ENCODE measurements around the gene GPR141.

The GPR141 gene

DNA sequence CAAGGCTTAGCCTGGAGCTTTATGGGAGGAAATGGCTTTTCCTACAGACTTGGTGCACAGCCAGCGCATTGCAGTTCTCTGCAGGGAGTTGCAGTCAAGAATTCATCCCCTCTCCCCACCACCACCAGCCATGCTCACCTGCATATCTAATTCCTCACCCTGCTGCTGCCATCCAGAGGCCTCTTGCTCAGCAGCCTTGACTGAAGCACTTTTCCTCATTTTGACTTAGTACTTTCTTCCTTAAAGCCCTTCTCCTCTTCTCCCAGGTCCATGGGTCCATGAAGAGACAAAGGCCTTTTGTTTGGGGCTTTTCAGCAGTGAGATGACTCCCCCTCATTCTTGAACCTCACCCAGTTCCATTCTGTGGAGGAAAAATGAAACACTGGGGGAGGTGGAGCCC is 39.7 kb upstream of the GPR141 start:
- no peaks in the 10 kb centered on the region for H3K36me3 ChIP-seq (replicated peaks; ENCODE audit: insufficient read depth, low read length)
- peaks cover 7% of the 10 kb centered on the region; the same call in 1 of the 2 replicates for H3F3A ChIP-seq (ENCODE audit: insufficient read depth, low read length)
- H3K9me2 ChIP-seq (replicated peaks; ENCODE audit: insufficient read depth, low read length): no peaks in the 10 kb centered on the region
- no peaks in the 10 kb centered on the region for H3K4me1 ChIP-seq (ENCODE audit: low read length)
- H2AFZ ChIP-seq (ENCODE audit: low read length): 0 out of 2 replicates have a peak overlapping the region, but pooled peaks have one; percentile 29
- H3K9ac ChIP-seq (ENCODE audit: low read length): no peak overlapping the region
- H4K20me1 ChIP-seq (ENCODE audit: insufficient read depth, low read length): no peaks in the 10 kb centered on the region
- no peak overlapping the region for H3K27ac ChIP-seq (ENCODE audit: low read length)
- H3K9me3 ChIP-seq (replicated peaks; ENCODE audit: insufficient read depth, low read length): no peaks in the 10 kb centered on the region
- no peak overlapping the region for H3K4me2 ChIP-seq (ENCODE audit: low read depth, low read length)
- H3K4me3 ChIP-seq (ENCODE audit: low read length): no peak overlapping the region
- no peak for DNase-seq
- TF ChIP-seq, protein P1, sequence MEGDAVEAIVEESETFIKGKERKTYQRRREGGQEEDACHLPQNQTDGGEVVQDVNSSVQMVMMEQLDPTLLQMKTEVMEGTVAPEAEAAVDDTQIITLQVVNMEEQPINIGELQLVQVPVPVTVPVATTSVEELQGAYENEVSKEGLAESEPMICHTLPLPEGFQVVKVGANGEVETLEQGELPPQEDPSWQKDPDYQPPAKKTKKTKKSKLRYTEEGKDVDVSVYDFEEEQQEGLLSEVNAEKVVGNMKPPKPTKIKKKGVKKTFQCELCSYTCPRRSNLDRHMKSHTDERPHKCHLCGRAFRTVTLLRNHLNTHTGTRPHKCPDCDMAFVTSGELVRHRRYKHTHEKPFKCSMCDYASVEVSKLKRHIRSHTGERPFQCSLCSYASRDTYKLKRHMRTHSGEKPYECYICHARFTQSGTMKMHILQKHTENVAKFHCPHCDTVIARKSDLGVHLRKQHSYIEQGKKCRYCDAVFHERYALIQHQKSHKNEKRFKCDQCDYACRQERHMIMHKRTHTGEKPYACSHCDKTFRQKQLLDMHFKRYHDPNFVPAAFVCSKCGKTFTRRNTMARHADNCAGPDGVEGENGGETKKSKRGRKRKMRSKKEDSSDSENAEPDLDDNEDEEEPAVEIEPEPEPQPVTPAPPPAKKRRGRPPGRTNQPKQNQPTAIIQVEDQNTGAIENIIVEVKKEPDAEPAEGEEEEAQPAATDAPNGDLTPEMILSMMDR (IDR thresholded peaks at IDR 0.05; ENCODE audit: low read length): no peak
- TF ChIP-seq EZH2phosphoT487 (IDR thresholded peaks at IDR 0.05; ENCODE audit: low read length) (no peak), EZH2 (optimal IDR thresholded peaks at IDR 0.05; ENCODE audit: low read depth, low read length) (no peak)
- H3K79me2 ChIP-seq (ENCODE audit: low read length): no peaks in the 10 kb centered on the region
- H3K27me3 ChIP-seq (replicated peaks; ENCODE audit: insufficient read depth, low read length): no peaks in the 10 kb centered on the region

DNA sequence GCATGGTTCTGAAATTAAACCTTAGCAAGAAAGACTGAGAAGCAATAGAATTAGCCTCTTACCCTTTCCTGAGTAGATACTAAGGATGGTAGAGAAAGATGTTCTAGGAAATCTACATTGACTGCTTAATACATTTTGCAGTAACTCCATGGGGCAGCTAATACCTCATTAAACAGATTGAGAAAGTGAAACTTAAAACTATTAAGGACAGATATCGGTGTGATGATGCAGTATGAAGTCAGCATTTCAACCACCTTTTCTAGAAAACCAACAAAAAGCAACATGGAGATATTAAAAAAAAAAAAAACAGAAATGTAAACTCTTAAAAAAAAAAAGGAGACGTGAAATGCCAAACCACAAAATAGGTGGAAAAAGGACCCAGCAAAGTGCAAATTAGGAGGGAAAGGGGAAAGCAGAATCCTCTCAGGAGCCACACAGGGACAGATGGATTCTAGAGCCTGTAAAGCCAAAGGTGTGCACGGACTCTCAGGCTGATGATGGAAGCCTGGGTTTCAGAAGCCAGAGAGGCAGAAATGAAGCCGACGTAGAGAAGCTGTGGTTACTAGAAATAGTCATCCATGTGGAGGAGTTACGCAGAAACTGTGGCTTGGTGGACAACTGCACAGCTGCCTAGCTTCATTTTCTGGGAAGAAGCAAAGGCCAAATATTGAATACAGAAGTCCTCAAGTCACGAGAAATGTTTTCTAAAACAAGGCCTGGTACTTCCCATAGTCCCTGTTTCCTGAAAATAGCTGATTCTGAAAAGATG is 38.1 kb upstream of the GPR141 start:
- Histone ChIP-seq H3K27ac (ENCODE audit: low read length) (peak overlapping the region; percentile 47; the same call in 1 of the 2 replicates), H4K20me1 (ENCODE audit: insufficient read depth, low read length) (no peaks in the 10 kb centered on the region), H3K4me2 (ENCODE audit: low read depth, low read length) (peak overlapping the region; percentile 59), H3K9me3 (replicated peaks; ENCODE audit: insufficient read depth, low read length) (no peaks in the 10 kb centered on the region), H3K4me3 (ENCODE audit: low read length) (peak overlapping the region; percentile 54), H3K27me3 (replicated peaks; ENCODE audit: insufficient read depth, low read length) (no peaks in the 10 kb centered on the region), H3K9ac (ENCODE audit: low read length) (peak overlapping the region; percentile 44; the same call in 1 of the 2 replicates), H3K79me2 (ENCODE audit: low read length) (no peaks in the 10 kb centered on the region), H3K36me3 (replicated peaks; ENCODE audit: insufficient read depth, low read length) (no peaks in the 10 kb centered on the region), H2AFZ (ENCODE audit: low read length) (peak overlapping the region; percentile 61), H3K4me1 (ENCODE audit: low read length) (no peaks in the 10 kb centered on the region), H3F3A (ENCODE audit: insufficient read depth, low read length) (peaks cover 7% of the 10 kb centered on the region; the same call in 1 of the 2 replicates), H3K9me2 (replicated peaks; ENCODE audit: insufficient read depth, low read length) (no peaks in the 10 kb centered on the region)
- DNase-seq: peak; percentile 46
- TF ChIP-seq, protein P1 (IDR thresholded peaks at IDR 0.05; ENCODE audit: low read length): no peak
- no peak for TF ChIP-seq EZH2 (optimal IDR thresholded peaks at IDR 0.05; ENCODE audit: low read depth, low read length)
- TF ChIP-seq EZH2phosphoT487 (IDR thresholded peaks at IDR 0.05; ENCODE audit: low read length): no peak

DNA sequence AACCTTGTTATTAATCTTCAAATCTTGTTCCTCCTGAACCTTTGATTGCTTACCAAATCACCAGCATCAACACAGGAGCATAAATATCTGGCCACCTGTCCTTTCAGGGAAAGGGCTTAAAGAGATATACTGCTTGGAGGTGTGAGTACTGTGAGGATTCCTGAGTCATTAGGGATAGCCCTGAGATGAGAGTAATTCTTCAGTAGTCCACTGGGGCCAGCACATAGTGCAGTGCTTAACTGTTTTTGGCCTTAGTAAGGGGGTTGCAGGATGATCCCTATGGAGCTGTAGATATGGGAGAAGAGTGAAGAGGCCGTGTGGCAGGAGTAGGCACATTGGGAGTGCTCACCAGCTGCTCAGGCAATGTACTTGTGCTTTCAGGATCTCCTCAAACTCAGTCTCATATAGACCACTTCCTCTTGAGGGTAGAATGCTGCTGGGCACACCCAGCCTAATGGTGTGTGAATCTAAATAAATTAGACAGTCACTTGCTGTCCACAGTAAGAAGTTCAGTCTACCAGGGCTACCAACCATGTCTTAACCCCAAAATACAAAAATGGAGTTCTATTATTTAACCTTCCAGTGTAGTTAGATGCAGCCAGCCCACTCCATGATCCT is 26.5 kb upstream of the GPR141 start:
- H3F3A ChIP-seq (ENCODE audit: insufficient read depth, low read length): no peaks in the 10 kb centered on the region
- DNase-seq: no peak
- TF ChIP-seq EZH2 (optimal IDR thresholded peaks at IDR 0.05; ENCODE audit: low read depth, low read length): no peak
- TF ChIP-seq, protein P1 (IDR thresholded peaks at IDR 0.05; ENCODE audit: low read length): no peak
- TF ChIP-seq EZH2phosphoT487 (IDR thresholded peaks at IDR 0.05; ENCODE audit: low read length): no peak
- H3K9me2 ChIP-seq (replicated peaks; ENCODE audit: insufficient read depth, low read length): no peaks in the 10 kb centered on the region
- no peak overlapping the region for H2AFZ ChIP-seq (ENCODE audit: low read length)
- H3K79me2 ChIP-seq (ENCODE audit: low read length): no peaks in the 10 kb centered on the region
- no peaks in the 10 kb centered on the region for H3K4me1 ChIP-seq (ENCODE audit: low read length)
- H3K4me3 ChIP-seq (ENCODE audit: low read length): no peak overlapping the region
- no peaks in the 10 kb centered on the region for H3K9me3 ChIP-seq (replicated peaks; ENCODE audit: insufficient read depth, low read length)
- no peaks in the 10 kb centered on the region for H4K20me1 ChIP-seq (ENCODE audit: insufficient read depth, low read length)
- H3K27ac ChIP-seq (ENCODE audit: low read length): no peak overlapping the region
- no peaks in the 10 kb centered on the region for H3K36me3 ChIP-seq (replicated peaks; ENCODE audit: insufficient read depth, low read length)
- H3K4me2 ChIP-seq (ENCODE audit: low read depth, low read length): no peak overlapping the region
- H3K9ac ChIP-seq (ENCODE audit: low read length): no peak overlapping the region
- H3K27me3 ChIP-seq (replicated peaks; ENCODE audit: insufficient read depth, low read length): no peaks in the 10 kb centered on the region

Data from MM.1S (cell line).